GM18505 (cell line): ENCODE measurements around the gene RANBP17.

Source experiments
- ATAC-seq: cut with Tn5 transposase; IDR thresholded peaks from one replicate; pipeline ENCODE4 v1.9.1; 2021; ENCODE audit not compliant: unreplicated experiment
- POLR2A ChIP-seq: IDR thresholded peaks from 4 replicates; pipeline ENCODE4 v1.6.1; 2011; ENCODE audit warnings: borderline replicate concordance; ENCODE audit not compliant: insufficient read depth, insufficient read length; ENCODE audit errors: extremely low read depth

RANBP17 gene

DNA sequence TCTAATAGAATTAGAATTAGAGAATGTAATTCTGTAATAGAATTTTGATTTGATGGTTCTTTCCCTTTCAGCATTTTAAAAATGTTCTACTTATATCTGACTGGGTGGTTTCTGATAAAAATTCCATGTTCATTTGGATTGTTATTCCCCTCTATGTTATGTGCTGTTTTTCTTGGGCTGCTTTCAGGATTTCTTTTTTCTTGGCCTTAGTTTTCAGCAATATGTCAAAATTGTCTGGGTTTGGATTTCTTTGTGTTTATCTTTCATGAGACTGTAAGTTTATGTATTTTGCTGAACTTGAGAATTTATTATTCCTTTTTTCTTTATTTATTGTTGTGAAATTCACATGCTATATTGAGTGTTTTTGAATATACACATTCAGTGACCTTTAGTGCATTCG, 189.1 kb downstream of the RANBP17 start:
- no peak for TF ChIP-seq POLR2A
- ATAC-seq: no peak

DNA sequence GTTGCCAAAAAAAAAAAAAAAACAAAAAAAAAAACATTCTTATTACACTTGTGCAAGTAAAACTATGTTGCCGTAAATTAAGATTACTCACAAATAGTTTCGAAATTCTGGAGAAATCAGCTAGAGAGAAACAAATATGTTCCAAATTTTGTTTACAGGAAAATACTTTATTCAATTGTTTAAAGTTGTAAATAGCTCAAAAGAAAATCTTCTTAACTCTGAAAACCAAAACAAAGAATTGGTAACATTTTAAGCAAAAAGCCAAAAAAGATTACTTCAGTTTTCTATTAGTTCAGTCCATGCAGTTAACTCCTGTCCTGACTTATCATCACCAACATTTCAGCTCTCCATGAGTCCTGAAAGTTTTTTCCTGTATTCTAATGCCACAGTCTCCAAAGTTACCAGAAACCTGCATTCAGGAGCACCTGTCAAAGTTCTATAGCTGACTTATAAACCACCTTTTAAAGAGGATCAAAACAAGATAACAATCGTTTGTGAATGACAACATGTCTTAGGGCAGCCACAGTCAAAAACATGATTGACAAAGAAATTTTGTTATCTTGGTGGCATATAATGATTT, 194.1 kb downstream of the RANBP17 start:
- no peak for TF ChIP-seq POLR2A
- no peak for ATAC-seq

DNA sequence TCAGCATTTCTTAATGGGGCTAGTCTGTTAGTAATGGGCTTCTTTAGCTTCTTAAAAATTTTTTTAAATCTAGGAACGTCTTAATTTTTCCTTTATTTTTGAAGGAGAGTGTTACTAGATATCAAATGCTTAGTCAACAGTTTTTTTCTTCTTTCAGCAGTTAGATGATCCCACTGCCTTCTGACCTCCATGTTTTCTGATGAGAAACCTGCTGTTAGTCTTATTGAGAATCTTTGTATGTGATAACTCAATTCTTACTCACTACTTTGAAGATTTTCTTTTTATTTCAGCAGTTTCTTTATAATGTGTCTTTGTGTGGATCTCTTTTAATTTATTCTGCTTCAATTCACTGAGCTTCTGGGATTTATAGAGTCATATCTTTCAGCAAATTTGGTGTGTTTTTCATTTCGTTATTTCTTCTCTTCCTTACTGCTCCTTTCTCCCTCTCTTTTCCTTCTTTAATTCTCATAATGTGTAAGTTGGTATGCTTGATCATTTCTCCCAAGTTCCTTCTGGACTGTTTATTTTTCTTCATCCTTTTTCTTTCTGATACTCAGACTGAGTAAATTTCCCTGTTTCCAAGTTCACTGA, 205.8 kb downstream of the RANBP17 start:
- ATAC-seq: no peak
- no peak for TF ChIP-seq POLR2A

DNA sequence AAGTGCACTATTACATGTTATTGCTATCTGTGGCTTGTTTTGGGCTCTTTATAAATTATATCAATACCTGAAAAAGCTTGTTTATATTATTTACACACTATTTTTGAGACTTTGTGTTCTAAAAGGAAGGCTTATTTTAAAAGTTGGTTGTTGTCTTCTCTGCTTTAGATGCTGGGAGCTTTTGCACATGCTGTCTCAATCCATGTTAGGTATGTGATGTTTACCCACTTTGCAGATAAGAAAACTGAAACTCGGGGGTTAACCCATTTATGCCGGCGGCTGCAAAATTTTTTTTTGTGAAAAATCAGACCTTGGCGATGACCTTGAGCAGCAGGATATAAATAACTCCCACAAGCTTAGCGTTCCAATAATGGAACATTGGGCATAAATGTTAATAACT, 212.9 kb downstream of the RANBP17 start:
- ATAC-seq: no peak
- TF ChIP-seq POLR2A: no peak

DNA sequence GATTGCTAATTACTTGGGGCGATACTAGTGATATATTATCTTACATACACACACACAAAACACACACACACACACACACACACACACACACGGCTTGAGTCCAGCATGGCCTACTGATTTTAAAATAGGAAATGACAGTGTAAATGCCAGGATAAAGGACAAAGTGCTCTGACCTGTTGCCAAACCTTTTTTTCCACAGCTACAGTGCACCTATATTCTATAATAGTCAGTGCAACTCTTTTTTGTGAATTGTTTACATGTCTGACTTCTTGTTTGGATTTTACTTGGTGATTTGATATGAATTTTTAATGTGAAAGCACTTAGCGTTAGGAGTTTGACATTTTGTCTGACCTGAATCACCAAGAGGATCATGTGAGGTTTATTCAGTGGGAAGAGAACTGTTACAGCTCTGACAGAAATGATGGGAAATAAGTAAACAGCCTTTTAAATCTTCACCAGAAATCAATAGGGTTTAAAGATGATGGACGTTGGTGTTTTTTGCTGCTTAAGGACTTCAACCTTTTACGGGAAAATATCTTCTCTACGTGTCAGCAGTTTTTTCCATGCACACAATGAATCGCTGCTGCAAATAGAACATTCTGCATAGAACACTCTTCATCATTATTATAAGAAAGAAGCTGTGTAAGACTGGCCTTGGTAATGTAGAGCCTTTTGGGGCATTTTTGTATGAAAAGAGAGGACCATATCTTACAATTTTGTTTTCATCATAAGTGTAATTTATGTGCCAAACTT, 218.5 kb downstream of the RANBP17 start:
- no peak for ATAC-seq

DNA sequence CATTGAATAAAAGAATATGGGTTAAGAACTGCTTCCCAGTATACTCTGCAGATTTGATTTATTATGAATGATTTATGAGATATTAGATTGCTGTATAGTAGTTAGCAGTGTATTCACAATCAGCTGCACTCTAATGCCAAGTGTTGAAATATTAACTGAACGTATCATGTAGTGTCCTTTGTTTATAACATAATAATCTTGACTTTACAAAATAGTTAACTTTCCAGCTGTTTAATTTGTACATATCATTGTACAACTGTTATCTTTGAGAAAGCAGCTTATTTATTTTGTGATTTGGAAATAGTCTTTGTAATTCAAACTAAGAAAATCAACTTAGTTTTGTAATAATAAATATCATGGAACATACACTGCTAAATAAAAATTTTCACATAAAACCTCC, 219.5 kb downstream of the RANBP17 start:
- no peak for TF ChIP-seq POLR2A
- no peak for ATAC-seq

More for the DNA sequence above, 218.5 kb downstream of the RANBP17 start:
- TF ChIP-seq POLR2A: no peak

DNA sequence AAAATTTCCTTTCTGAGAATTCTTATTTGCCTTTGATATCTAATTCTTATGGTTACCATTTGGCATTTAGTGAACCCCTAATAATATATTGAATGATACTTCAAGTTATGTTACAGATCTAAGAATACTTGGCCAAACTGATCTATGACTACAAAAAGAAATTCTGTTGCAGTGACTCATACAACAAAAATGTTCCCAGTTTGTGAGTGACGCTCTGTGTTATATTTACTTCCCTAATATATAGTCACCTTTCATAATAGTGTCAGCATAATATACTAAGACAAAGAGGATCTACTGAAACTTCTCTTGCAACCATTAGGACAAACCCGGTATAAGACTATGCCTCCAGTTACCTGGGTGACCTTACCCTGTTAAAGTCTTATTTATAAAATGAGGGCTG, 230.4 kb downstream of the RANBP17 start:
- TF ChIP-seq POLR2A: no peak
- no peak for ATAC-seq

DNA sequence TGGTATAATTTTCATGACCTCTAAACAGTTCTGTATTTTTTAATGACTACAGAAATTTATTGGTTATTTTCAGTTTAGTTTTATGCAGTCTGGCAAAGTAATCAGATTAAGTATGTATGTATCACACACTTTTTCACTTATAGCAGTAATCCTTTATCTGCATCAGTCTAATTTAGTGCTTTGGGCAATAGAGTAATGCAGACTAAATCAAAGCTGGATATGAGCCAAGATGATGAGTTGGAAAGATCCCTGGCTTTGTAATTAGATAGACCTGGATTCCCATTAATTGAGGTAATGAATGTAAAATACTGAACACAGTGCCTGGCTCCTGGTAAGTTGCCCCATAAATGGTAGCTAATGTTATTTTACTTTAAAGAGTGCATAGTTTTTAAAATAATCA, 231.8 kb downstream of the RANBP17 start:
- no peak for TF ChIP-seq POLR2A
- ATAC-seq: no peak

DNA sequence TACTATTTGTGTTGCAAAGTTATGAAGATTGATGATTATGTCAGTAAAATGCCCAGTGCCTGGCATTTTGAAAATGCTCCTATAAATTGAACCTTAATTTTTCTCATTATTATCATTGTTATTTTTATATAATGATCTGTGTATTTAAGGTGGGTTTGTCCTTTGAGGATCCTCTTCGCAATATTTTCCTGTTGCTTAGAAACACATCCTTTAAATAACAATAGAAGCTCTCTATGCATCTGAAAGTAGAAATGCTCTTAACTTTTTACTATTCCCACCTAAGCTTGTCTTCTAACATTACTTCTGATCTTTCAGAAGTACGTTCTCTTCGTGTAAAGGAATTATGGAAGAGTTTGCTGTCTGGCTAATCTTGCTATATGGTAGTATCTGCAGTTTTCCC, 232.5 kb downstream of the RANBP17 start:
- no peak for ATAC-seq
- TF ChIP-seq POLR2A: no peak

DNA sequence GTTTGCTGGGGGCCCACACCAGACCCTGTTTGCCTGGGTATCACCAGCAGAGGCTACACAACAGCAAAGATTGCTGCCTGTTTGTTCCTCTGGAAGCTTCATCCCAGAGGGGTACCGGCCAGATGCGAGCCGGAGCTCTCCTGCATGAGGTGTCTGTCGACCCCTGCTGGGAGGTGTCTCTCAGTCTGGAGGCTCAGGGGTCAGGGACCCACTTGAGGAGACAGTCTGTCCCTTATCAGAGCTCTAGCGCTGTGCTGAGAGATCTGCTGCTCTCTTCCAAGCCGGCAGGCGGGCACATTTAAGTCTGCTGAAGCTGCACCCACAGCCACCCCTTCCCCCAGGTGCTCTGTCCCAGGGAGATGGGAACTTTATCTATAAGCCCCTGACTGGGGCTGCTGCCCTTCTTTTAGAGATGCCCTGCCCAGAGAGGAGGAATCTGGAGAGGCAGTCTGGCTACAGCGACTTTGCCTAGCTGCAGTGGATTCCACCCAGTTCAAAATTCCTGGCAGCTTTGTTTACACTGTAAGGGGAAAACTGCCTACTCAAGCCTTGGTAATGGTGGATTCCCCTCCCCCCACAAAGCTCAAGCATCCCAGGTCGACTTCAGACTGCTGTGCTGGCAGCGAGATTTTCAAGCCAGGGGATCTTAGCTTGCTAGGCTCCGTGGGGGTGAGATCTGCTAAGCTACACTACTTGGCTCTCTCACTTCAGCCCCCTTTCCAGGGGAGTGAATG, 241.2 kb downstream of the RANBP17 start:
- ATAC-seq: no peak
- TF ChIP-seq POLR2A: no peak

DNA sequence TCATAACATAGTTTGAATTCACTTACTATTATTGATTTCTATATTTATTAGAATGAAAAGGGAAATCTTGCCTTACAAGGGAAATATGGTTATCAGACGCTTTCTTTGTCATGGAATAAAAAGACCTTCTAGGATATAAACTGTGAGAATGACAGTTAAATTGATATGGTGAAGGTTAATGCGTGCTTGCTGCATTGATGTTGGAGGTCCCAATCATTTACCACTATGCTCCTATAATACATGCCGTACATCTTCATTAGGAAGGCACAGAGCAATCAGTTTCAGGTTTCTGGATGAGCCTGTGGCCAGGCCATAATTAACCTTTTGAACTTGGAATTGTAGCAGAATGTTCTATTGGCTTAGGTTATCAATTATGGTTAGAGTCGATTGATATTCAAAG, 245.9 kb downstream of the RANBP17 start:
- TF ChIP-seq POLR2A: no peak
- ATAC-seq: no peak

DNA sequence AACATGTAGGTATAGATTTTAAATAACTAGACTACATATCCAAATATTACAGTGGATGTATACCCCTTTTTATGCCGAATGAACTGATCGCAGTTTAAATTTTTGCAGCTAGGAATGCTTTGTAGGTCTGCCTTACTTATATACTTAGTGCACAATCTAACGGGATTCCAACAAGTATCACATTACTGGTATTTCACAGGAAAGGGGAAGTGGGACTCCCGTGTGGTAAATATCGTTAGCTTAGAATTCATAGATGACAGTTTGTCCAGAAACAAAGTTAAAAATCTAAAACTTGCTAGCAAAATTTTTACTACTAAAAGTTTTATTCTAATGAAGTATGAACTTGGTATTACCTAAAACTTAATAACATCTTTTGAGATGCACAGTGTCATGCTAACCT, 253.7 kb downstream of the RANBP17 start:
- no peak for TF ChIP-seq POLR2A

DNA sequence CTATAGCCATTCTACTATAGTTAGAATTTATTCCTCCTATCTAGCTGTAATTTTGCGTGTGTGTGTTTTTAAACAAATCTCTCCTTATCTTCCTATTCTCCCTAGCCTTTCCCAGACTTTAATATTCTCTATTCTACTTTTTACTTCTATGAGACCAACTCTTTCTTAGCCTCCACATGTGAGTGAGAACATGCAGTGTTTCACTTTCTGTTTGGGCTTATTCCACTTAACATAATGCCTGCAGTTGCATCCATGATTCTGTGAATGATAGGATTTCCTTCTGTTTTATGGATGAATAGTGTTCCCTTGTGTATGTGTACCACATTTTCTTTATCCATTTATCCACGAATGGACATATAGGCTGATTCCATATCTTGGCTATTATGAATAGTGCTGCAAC, 254.9 kb downstream of the RANBP17 start:
- no peak for ATAC-seq
- TF ChIP-seq POLR2A: no peak

More for the DNA sequence above, 253.7 kb downstream of the RANBP17 start:
- ATAC-seq: no peak
